Sigmoid colon (tissue), 4 donors: ENCODE data around the gene SFMBT1.

Experiments used
- CTCF ChIP-seq, 4 experiments: fragments of 450-650 bp in 3 of 4; fragments of 200-600 bp in 1 of 4; IDR thresholded peaks; one replicate each; pipeline ENCODE4 v1.5.1; 2016 to 2019; ENCODE audit warnings: antibody characterized with exemption in 4 of 4, mild to moderate bottlenecking in 3 of 4, moderate library complexity in 2 of 4
- EP300 ChIP-seq, 4 donors: sonication (generic); formaldehyde crosslinking; IDR thresholded peaks; one replicate each; pipeline ENCODE4 v1.6.1; 2017; ENCODE audit warnings: antibody characterized with exemption in 4 of 4
- POLR2A ChIP-seq, 2 donors: fragments of 450-650 bp; IDR thresholded peaks; one replicate each; pipeline ENCODE4 v1.6.1; 2016; ENCODE audit warnings: antibody characterized with exemption in 2 of 2, mild to moderate bottlenecking in 2 of 2, moderate library complexity in 2 of 2
- POLR2AphosphoS5 ChIP-seq, 4 donors: sonication (generic); formaldehyde crosslinking; IDR thresholded peaks; one replicate each; pipeline ENCODE4 v1.6.1; 2017; ENCODE audit warnings: antibody characterized with exemption in 4 of 4

GRCh38 chr3:52926554-52926953, 119.3 kb downstream of the SFMBT1 start:
- TF ChIP-seq POLR2A (IDR thresholded peaks at IDR 0.05) (no peak), POLR2AphosphoS5 (IDR thresholded peaks at IDR 0.05) (no peak), CTCF (IDR thresholded peaks at IDR 0.05) (no peak), EP300 (IDR thresholded peaks at IDR 0.05) (no peak)
